ENCODE results near the gene DTL.

DNA sequence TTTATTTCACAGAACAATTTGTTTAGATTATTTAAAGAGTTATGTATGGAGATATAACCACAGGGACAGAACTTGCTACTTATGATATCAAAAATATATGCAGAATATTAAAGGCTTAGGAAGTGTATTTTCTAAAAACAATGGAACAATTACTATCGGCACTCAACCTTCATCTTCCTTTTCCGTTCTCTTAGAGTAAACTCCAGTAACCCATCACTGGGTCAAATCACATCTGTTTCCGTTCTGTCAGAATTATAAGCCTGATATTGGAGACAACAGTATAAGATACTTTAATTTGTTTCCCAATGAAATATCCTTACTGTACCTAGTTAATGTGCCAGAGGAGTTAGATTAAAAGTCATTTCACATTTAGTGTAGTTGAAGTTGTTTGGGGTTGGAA is 32.2 kb downstream of the DTL start:
- TF ChIP-seq, protein P1, sequence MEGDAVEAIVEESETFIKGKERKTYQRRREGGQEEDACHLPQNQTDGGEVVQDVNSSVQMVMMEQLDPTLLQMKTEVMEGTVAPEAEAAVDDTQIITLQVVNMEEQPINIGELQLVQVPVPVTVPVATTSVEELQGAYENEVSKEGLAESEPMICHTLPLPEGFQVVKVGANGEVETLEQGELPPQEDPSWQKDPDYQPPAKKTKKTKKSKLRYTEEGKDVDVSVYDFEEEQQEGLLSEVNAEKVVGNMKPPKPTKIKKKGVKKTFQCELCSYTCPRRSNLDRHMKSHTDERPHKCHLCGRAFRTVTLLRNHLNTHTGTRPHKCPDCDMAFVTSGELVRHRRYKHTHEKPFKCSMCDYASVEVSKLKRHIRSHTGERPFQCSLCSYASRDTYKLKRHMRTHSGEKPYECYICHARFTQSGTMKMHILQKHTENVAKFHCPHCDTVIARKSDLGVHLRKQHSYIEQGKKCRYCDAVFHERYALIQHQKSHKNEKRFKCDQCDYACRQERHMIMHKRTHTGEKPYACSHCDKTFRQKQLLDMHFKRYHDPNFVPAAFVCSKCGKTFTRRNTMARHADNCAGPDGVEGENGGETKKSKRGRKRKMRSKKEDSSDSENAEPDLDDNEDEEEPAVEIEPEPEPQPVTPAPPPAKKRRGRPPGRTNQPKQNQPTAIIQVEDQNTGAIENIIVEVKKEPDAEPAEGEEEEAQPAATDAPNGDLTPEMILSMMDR (IDR thresholded peaks at IDR 0.05; ENCODE audit: insufficient read depth, low read length, poor library complexity, severe bottlenecking): no peak
- TF ChIP-seq EZH2phosphoT487 (conservative IDR thresholded peaks at IDR 0.05; ENCODE audit: low read length): no peak

All from SU-DHL-6 (cell line).